ENCODE data around the gene CD27. TPM values are rescaled to one million over a fixed set of nuclear protein-coding genes. Genes with fewer than 3 reads are reported as not detected.

CD27 gene
- total RNA-seq, 1 experiment from 2014 or later, result not detected

GRCh38 chr12:6428326-6428725 lies 16.4 kb upstream of the CD27 start:
- ChIA-PET CTCF (interaction anchor here (0.6 to 1.1 kb wide), 8 partner anchors 13 to 221 kb away, joined by 3 to 7 read pairs (median 3); partner anchors contain the start of gene VAMP1), POLR2A (interaction anchor here (0.8 to 2.3 kb wide), 4 partner anchors 11 to 110 kb away, joined by 5 to 6 read pairs (median 5); partner anchors contain the start of genes SCNN1A and TAPBPL)
- Mint-ChIP-seq H3K27ac (ENCODE audit: low read depth, unreplicated experiment) (no peak overlapping the region), H3K27me3 (ENCODE audit: insufficient read depth, unreplicated experiment) (no peaks in the 10 kb centered on the region), H3K4me1 (ENCODE audit: insufficient read depth, unreplicated experiment) (peaks cover 22% of the 10 kb centered on the region), H3K9me3 (ENCODE audit: unreplicated experiment) (no peaks in the 10 kb centered on the region), H3K4me3 (ENCODE audit: unreplicated experiment) (no peak overlapping the region), H3K36me3 (ENCODE audit: insufficient read depth, unreplicated experiment) (no peaks in the 10 kb centered on the region)
- intact Hi-C loops (cut with micrococcal nuclease), result no loop called here
- BruUV-seq (replicated peaks), result no TSS peak
- no peak for TF ChIP-seq CTCF (IDR thresholded peaks at IDR 0.05; ENCODE audit: unreplicated experiment)
- DNase-seq (ENCODE audit: unreplicated experiment), result no peak

GRCh38 chr12:6430124-6430989 lies 14.4 kb upstream of the CD27 start:
- intact Hi-C loops (cut with micrococcal nuclease), result loop anchor here (1.0 kb wide), 1 partner anchor 21 kb away; no protein-coding TSS in a partner anchor
- no peaks in the 10 kb centered on the region for H3K27me3 Mint-ChIP-seq (ENCODE audit: insufficient read depth, unreplicated experiment)

GRCh38 chr12:6432991-6433390 lies 11.8 kb upstream of the CD27 start:
- TF ChIP-seq CTCF (IDR thresholded peaks at IDR 0.05; ENCODE audit: unreplicated experiment), result no peak
- DNase-seq (ENCODE audit: unreplicated experiment), result no peak
- Mint-ChIP-seq H3K27me3 (ENCODE audit: insufficient read depth, unreplicated experiment) (no peaks in the 10 kb centered on the region), H3K4me1 (ENCODE audit: insufficient read depth, unreplicated experiment) (peaks cover 17% of the 10 kb centered on the region), H3K36me3 (ENCODE audit: insufficient read depth, unreplicated experiment) (no peaks in the 10 kb centered on the region), H3K9me3 (ENCODE audit: unreplicated experiment) (no peaks in the 10 kb centered on the region), H3K4me3 (ENCODE audit: unreplicated experiment) (no peak overlapping the region), H3K27ac (ENCODE audit: low read depth, unreplicated experiment) (no peak overlapping the region)
- CTCF ChIA-PET, result interaction anchor here (0.6 to 1.4 kb wide), 4 partner anchors 9 to 124 kb away, joined by 3 to 16 read pairs (median 3); no protein-coding TSS in a partner anchor
- BruUV-seq (replicated peaks), result no TSS peak
- intact Hi-C loops (cut with micrococcal nuclease), result no loop called here
- POLR2A ChIA-PET, result interaction anchor here (0.7 to 4.4 kb wide), 3 partner anchors 15 to 60 kb away, joined by 3 to 23 read pairs (median 3); partner anchors contain the start of genes MRPL51 and TAPBPL

More at GRCh38 chr12:6430124-6430989, 14.4 kb upstream of the CD27 start:
- POLR2A ChIA-PET, result interaction anchor here (1.8 to 2.2 kb wide), 2 partner anchors 21 to 55 kb away, joined by 5 to 6 read pairs; partner anchors contain the start of genes SCNN1A and TAPBPL
- no TSS peak for BruUV-seq (replicated peaks)
- TF ChIP-seq CTCF (IDR thresholded peaks at IDR 0.05; ENCODE audit: unreplicated experiment), result no peak
- H3K27ac Mint-ChIP-seq (ENCODE audit: low read depth, unreplicated experiment), result peak overlapping the region; percentile 81
- H3K4me3 Mint-ChIP-seq (ENCODE audit: unreplicated experiment), result peak overlapping the region; percentile 60
- DNase-seq (ENCODE audit: unreplicated experiment), result peak; percentile 99
- no peaks in the 10 kb centered on the region for H3K9me3 Mint-ChIP-seq (ENCODE audit: unreplicated experiment)
- no peaks in the 10 kb centered on the region for H3K36me3 Mint-ChIP-seq (ENCODE audit: insufficient read depth, unreplicated experiment)
- peaks cover 17% of the 10 kb centered on the region for H3K4me1 Mint-ChIP-seq (ENCODE audit: insufficient read depth, unreplicated experiment)
- CTCF ChIA-PET, result no interaction called here

All from MCF 10A (cell line).